Rectal smooth muscle tissue (tissue), 1 donor: ENCODE results near the gene LAMB1.
"Not testable (repeated sequence)": the region's sequence is repeated elsewhere in the genome, so short reads cannot be mapped to it uniquely, and the experiment has no call there.

Experiments used
- H3K27ac ChIP-seq: one replicate; pipeline ENCODE4 v1.7.0; 2013; ENCODE audit warnings: low read depth, low read length, inconsistent platforms
- H3K27me3 ChIP-seq: one replicate; pipeline ENCODE4 v1.7.0; 2013; ENCODE audit warnings: low read length; ENCODE audit not compliant: control insufficient read depth, insufficient read depth
- H3K36me3 ChIP-seq: one replicate; pipeline ENCODE4 v1.7.0; 2013; ENCODE audit warnings: low read length; ENCODE audit not compliant: control insufficient read depth, insufficient read depth
- H3K4me1 ChIP-seq: one replicate; pipeline ENCODE4 v1.7.0; 2013; ENCODE audit warnings: low read length; ENCODE audit not compliant: control insufficient read depth, insufficient read depth
- H3K4me3 ChIP-seq: one replicate; pipeline ENCODE4 v1.7.0; 2013; ENCODE audit warnings: low read length
- H3K9ac ChIP-seq: one replicate; pipeline ENCODE4 v1.7.0; 2013; ENCODE audit warnings: low read length

Gene LAMB1

DNA sequence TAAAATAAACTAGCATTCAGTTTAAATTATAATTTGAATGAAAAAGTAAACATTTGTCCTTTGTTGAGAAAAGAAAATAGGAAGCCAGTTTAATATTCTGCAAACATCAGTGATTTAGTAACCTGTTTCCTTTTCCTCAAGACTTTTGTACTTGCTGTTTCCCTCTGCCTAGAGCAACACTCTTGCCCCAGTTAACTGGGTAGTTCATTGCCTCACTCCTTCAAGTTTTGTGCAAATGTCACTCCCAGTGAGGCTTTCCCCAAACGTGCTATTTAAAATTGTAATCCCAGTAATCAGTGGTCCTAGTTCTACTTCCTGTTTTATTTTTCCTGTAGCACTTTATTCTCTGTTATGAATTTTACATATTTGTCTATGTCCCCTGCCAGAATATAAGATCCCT lies 88.1 kb downstream of the LAMB1 start:
- H3K9ac ChIP-seq: no peak overlapping the region
- no peaks in the 10 kb centered on the region for H3K27me3 ChIP-seq
- no peak overlapping the region for H3K27ac ChIP-seq
- no peak overlapping the region for H3K4me3 ChIP-seq
- H3K4me1 ChIP-seq: peaks cover 4% of the 10 kb centered on the region
- H3K36me3 ChIP-seq: peaks cover 16% of the 10 kb centered on the region

- Histone ChIP-seq H3K4me3 (no peak overlapping the region), H3K27ac (no peak overlapping the region), H3K9ac (no peak overlapping the region), H3K4me1 (peaks cover 4% of the 10 kb centered on the region), H3K36me3 (peaks cover 18% of the 10 kb centered on the region), H3K27me3 (no peaks in the 10 kb centered on the region)
Observed at GRCh38 chr7:107913851-107914250, 89.1 kb downstream of the LAMB1 start.

DNA sequence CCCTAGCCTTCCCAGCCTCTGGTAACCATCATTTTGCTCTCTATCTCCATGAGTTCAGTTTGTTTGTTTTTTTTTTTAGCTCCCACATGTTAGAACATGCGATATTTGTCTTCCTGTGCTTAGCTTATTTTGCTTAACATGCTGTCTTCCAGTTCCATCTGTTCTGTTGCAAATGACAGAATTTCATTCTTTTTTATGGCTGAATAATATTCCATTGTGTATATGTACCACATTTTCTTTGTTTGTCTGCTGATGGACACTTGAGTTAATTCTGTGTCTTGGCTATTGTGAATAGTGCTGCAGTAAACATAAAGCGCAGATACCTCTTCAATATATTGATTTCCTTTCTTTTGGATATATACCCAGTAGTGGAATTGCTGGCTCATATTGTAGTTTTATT lies 91.0 kb downstream of the LAMB1 start:
- no peak overlapping the region for H3K9ac ChIP-seq
- no peaks in the 10 kb centered on the region for H3K4me1 ChIP-seq
- no peaks in the 10 kb centered on the region for H3K27me3 ChIP-seq
- no peak overlapping the region for H3K4me3 ChIP-seq
- peaks cover 15% of the 10 kb centered on the region for H3K36me3 ChIP-seq
- no peak overlapping the region for H3K27ac ChIP-seq

DNA sequence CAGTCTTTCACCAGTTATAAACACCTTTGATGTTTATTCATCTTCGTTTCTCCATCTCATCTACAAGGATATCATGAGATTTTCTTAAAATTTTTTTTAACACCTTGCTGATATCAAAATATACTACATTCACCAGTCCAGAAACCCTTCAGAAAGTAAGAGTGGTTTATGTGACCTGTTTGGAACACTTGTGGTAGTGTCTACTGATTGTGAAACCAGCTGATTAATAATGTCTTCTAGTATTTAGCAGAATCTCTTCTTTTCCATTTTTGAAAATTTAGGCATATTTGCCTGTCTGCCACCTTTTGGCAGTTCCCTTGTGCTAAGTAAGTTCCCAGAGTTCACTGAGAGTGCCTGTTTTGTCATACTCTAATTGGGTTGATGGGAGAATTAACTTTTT lies 93.5 kb downstream of the LAMB1 start:
- Histone ChIP-seq H3K4me3 (no peak overlapping the region), H3K27me3 (no peaks in the 10 kb centered on the region), H3K36me3 (peaks cover 23% of the 10 kb centered on the region), H3K9ac (no peak overlapping the region), H3K4me1 (no peaks in the 10 kb centered on the region), H3K27ac (no peak overlapping the region)

DNA sequence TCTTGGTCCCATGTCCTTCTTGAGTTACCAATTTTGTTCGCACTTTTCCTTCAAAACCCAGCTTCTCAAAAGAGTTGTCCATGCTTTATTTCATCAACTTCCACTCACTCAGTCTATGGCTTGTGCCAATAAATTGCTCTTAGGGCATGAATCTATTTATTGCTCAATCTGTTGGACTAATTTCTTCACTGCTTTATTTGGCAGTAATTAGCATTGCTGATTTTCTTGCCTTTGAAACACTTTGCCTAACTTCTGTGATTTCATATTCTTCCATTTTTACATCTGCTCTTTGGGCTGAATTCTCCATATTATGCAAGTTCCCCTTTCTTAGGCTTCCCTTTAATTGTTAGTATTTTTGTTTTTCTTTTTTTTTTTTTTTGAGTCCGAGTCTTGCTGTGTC lies 95.2 kb downstream of the LAMB1 start:
- no peak overlapping the region for H3K9ac ChIP-seq
- peaks cover 31% of the 10 kb centered on the region for H3K36me3 ChIP-seq
- no peak overlapping the region for H3K4me3 ChIP-seq
- no peak overlapping the region for H3K27ac ChIP-seq
- H3K27me3 ChIP-seq: no peaks in the 10 kb centered on the region
- no peaks in the 10 kb centered on the region for H3K4me1 ChIP-seq

- Histone ChIP-seq H3K36me3 (peaks cover 23% of the 10 kb centered on the region), H3K27ac (no peak overlapping the region), H3K4me3 (no peak overlapping the region), H3K27me3 (no peaks in the 10 kb centered on the region), H3K4me1 (no peaks in the 10 kb centered on the region), H3K9ac (no peak overlapping the region)
Observed at GRCh38 chr7:107902381-107902780, 100.6 kb downstream of the LAMB1 start.

GRCh38 chr7:107900496-107901015 lies 102.4 kb downstream of the LAMB1 start:
- H3K36me3 ChIP-seq: peaks cover 12% of the 10 kb centered on the region
- H3K4me1 ChIP-seq: no peaks in the 10 kb centered on the region
- no peak overlapping the region for H3K9ac ChIP-seq
- H3K27me3 ChIP-seq: no peaks in the 10 kb centered on the region
- H3K27ac ChIP-seq: no peak overlapping the region
- H3K4me3 ChIP-seq: no peak overlapping the region

GRCh38 chr7:107898997-107899594 lies 103.9 kb downstream of the LAMB1 start:
- peaks cover 11% of the 10 kb centered on the region for H3K36me3 ChIP-seq
- H3K4me3 ChIP-seq: no peak overlapping the region
- H3K9ac ChIP-seq: no peak overlapping the region
- no peaks in the 10 kb centered on the region for H3K4me1 ChIP-seq
- H3K27me3 ChIP-seq: no peaks in the 10 kb centered on the region
- no peak overlapping the region for H3K27ac ChIP-seq

- H3K4me1 ChIP-seq: peaks cover 25% of the 10 kb centered on the region
- H3K27ac ChIP-seq, H3K9ac ChIP-seq: not testable (repeated sequence)
Observed at GRCh38 chr7:107892367-107892741, 110.6 kb downstream of the LAMB1 start.

DNA sequence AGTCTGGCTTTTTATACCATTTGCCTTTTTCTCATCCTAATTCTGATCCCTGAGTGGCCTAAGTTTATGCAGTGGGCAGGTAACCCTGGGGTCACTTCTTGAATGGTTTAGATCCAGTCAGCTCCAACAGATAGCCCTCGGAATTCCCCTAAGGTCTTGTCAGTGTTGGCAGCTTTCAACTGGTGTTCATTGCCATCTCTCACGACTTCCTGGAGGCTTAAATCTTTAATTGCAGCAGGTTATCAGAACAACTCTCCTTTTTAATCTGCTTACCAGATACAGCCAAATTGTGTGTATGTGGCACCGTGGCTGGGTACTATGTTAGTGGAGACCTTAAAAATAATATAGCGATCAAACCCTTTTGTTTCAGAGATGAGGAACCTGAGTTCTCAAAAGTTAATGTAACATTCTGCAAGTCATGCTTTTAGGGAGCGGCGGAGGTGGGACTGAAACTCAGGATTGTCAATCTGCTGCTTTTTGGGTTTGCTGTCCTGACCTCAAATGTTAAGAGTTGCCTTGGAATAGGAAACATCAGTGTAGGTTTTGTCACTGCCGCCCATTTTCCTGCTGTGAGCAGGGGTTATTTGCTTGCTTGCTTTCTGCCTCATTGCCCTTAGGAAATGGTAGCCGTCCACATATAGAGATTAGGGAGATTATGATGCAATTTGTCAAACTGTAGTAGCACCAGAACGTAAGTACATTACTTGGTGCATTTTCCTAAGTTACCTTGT lies 111.2 kb downstream of the LAMB1 start:
- Histone ChIP-seq H3K4me3 (peak overlapping the region; percentile 99), H3K9ac (peak overlapping the region; percentile 99), H3K4me1 (peaks cover 25% of the 10 kb centered on the region), H3K36me3 (no peaks in the 10 kb centered on the region), H3K27ac (peak overlapping the region; percentile 97), H3K27me3 (no peaks in the 10 kb centered on the region)

More at GRCh38 chr7:107892367-107892741, 110.6 kb downstream of the LAMB1 start:
- H3K4me3 ChIP-seq: peak overlapping the region; percentile 99
- H3K36me3 ChIP-seq, H3K27me3 ChIP-seq: not testable (repeated sequence)

DNA sequence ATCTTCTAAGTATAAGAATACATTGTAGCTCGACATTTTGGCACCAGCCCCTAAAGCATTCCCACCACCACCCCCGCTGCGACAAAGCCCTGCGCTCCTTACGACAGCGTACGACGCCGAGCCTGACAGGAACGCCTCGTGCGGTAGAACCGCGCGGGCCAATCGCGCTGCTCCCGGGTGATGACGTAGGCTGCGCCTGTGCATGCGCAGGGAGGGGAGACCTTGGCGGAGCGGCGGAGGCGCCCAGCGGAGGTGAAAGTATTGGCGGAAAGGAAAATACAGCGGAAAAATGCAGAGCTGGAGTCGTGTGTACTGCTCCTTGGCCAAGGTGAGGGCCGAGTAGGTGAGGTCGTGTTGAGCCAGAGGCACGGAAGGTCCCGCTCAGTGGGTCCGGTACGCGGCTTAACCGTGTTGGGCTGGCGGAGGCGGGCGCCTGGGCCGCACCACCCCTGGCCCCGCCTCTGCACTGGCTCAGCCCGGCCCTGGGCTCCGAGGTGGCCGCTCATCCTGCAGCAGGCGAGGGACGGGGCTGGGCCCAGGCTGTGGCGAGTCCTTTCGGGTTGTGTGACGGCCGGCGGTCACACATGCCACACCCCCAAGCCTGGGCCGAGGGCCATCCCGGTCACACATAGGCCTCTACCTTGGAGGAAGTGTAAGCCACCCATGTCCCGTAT lies 111.9 kb downstream of the LAMB1 start, which contains the start of gene DLD:
Gene DLD, plus strand, starts transcription at position 222 of the 674 bp plus-strand sequence. Its CDS starts 68 bp downstream, at position 290.
- Histone ChIP-seq H3K9ac (peak within 1 kb of the TSS; percentile 99), H3K27ac (peak within 1 kb of the TSS; percentile 97), H3K36me3 (no peaks in the 10 kb centered on the region), H3K4me3 (peak within 1 kb of the TSS; percentile 99), H3K27me3 (no peaks in the 10 kb centered on the region), H3K4me1 (peaks cover 25% of the 10 kb centered on the region)

GRCh38 chr7:107890493-107890961 lies 112.4 kb downstream of the LAMB1 start:
- Histone ChIP-seq H3K4me1 (peaks cover 25% of the 10 kb centered on the region), H3K36me3 (no peaks in the 10 kb centered on the region), H3K27ac (peak overlapping the region; percentile 97), H3K27me3 (no peaks in the 10 kb centered on the region), H3K4me3 (peak overlapping the region; percentile 99), H3K9ac (peak overlapping the region; percentile 52)
